ENCODE data around the gene MRPS6.

- TF ChIP-seq CTCF (IDR thresholded peaks at IDR 0.05) (no peak), ZFX (IDR thresholded peaks at IDR 0.05; ENCODE audit: borderline replicate concordance) (no peak)
These were observed 60.4 kb downstream of the MRPS6 start for GRCh38 chr21:34133802-34134201.

All from 22Rv1 (cell line).